KMS-11 (cell line): ENCODE results near the gene CSK.

Experiments used
- H2AFZ ChIP-seq: fragments of 200-600 bp; sonication (generic); 2 replicates; pipeline ENCODE4 v1.6.1; 2016; ENCODE audit warnings: antibody characterized with exemption, mixed run types, low read depth
- H3K27ac ChIP-seq: fragments of 200-600 bp; sonication (generic); 2 replicates; pipeline ENCODE4 v1.6.1; 2016; ENCODE audit warnings: mild to moderate bottlenecking, mixed run types
- H3K27me3 ChIP-seq: fragments of 200-600 bp; sonication (generic); 2 replicates; pipeline ENCODE4 v1.6.1; 2017; ENCODE audit warnings: mild to moderate bottlenecking, low read depth, mixed run types, moderate library complexity; ENCODE audit not compliant: insufficient read depth
- H3K36me3 ChIP-seq: fragments of 200-600 bp; sonication (generic); 2 replicates; pipeline ENCODE4 v1.6.1; 2017; ENCODE audit warnings: mild to moderate bottlenecking, mixed run types; ENCODE audit not compliant: insufficient read depth
- H3K4me1 ChIP-seq: fragments of 200-600 bp; sonication (generic); 2 replicates; pipeline ENCODE4 v1.6.1; 2016; ENCODE audit warnings: mild to moderate bottlenecking, low read depth, mixed run types; ENCODE audit not compliant: poor library complexity, severe bottlenecking
- H3K4me2 ChIP-seq: fragments of 200-600 bp; sonication (generic); 2 replicates; pipeline ENCODE4 v1.7.0; 2016; ENCODE audit warnings: mild to moderate bottlenecking, mixed run types
- H3K4me3 ChIP-seq: fragments of 200-600 bp; sonication (generic); IDR thresholded peaks from 2 replicates; pipeline ENCODE4 v1.6.1; 2017; ENCODE audit warnings: low read depth, low read length, mixed read lengths; ENCODE audit not compliant: insufficient read depth
- H3K79me2 ChIP-seq: fragments of 200-600 bp; sonication (generic); 2 replicates; pipeline ENCODE4 v1.6.1; 2016; ENCODE audit warnings: low read depth, mixed run types; ENCODE audit not compliant: insufficient read depth
- H3K9ac ChIP-seq: fragments of 200-600 bp; sonication (generic); 2 replicates; pipeline ENCODE4 v1.6.1; 2016; ENCODE audit warnings: mild to moderate bottlenecking, mixed run types
- H4K20me1 ChIP-seq: fragments of 200-600 bp; sonication (generic); 2 replicates; pipeline ENCODE4 v1.6.1; 2016; ENCODE audit warnings: mild to moderate bottlenecking, mixed run types; ENCODE audit not compliant: insufficient read depth
- TF ChIP-seq, protein P1 (sequence below): fragments of 200-600 bp; sonication (generic); conservative IDR thresholded peaks from 2 replicates; pipeline ENCODE4 v1.6.1; 2017; ENCODE audit warnings: low read depth, mild to moderate bottlenecking, antibody characterized with exemption, low read length, moderate library complexity, mixed read lengths

Gene CSK

DNA sequence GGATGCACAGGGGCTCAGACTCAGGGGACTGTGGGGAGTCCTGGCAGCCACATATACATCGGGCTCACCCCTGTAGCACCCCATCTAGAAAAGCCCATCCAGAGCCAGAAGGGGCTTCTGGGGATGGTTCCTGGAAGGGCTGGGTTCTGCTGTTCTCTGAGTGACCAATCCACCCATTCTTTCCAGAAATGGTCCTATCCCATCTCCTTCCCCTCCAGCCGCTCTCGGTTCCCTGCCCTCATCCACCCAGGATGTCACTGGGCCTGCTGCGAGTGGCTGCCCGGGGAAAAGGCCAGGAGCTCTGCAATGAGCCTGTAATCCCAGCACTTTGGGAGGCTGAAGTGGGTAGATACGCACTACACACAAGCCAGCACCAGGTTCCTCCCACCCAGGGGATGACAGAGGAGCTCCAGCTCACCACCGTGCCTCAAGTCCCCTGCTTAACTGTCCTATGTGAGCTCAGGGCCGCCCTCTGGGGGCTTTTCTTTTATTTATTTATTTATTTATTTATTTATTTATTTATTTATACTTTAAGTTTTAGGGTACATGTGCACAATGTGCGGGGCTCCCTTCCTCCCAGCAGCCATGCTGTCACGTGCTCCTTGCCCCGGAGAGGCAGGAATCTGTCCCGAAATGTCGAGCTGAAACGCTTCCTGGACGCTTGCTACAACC lies 13.6 kb upstream of the CSK start:
- H3K9ac ChIP-seq: no peak overlapping the region
- no peaks in the 10 kb centered on the region for H4K20me1 ChIP-seq
- H3K4me2 ChIP-seq: peak overlapping the region; percentile 78; the same call in 1 of the 2 replicates
- H3K4me1 ChIP-seq: peaks cover 25% of the 10 kb centered on the region
- no peaks in the 10 kb centered on the region; the same call in 1 of the 2 replicates for H3K27me3 ChIP-seq
- H3K36me3 ChIP-seq: no peaks in the 10 kb centered on the region
- H3K79me2 ChIP-seq: no peaks in the 10 kb centered on the region
- H3K4me3 ChIP-seq: no peak overlapping the region
- H2AFZ ChIP-seq: peak overlapping the region; percentile 67
- TF ChIP-seq, protein P1, sequence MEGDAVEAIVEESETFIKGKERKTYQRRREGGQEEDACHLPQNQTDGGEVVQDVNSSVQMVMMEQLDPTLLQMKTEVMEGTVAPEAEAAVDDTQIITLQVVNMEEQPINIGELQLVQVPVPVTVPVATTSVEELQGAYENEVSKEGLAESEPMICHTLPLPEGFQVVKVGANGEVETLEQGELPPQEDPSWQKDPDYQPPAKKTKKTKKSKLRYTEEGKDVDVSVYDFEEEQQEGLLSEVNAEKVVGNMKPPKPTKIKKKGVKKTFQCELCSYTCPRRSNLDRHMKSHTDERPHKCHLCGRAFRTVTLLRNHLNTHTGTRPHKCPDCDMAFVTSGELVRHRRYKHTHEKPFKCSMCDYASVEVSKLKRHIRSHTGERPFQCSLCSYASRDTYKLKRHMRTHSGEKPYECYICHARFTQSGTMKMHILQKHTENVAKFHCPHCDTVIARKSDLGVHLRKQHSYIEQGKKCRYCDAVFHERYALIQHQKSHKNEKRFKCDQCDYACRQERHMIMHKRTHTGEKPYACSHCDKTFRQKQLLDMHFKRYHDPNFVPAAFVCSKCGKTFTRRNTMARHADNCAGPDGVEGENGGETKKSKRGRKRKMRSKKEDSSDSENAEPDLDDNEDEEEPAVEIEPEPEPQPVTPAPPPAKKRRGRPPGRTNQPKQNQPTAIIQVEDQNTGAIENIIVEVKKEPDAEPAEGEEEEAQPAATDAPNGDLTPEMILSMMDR: no peak
- no peak overlapping the region for H3K27ac ChIP-seq

DNA sequence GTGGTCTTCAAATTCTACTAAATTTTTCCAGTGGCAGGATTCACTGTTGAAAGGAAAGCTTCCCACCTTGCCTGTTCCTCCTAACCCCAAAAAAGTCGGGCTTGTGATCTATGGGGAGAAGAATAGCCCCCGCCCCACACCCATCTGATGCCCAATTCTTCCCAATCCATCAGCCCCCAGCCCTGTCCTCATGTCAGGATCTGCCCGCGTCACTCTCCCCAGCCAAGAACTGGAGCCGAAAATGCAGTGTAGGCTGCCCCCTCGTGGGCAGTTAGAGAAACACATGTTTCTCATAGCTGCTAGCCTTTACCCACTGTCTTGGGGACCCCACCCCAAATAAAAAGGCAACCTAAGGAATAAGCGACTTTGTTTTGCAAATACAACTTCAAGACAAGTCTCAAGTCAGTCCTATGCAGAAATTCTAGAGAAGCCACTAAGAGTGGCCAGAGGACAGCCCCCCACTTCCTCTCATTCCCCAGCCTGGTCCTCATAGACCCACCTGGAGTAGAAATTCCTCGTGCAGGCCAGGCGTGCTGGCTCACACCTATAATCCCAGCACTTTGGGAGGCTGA lies 13.0 kb upstream of the CSK start:
- H3K27ac ChIP-seq: no peak overlapping the region
- no peaks in the 10 kb centered on the region for H3K36me3 ChIP-seq
- H3K4me2 ChIP-seq: peak overlapping the region; percentile 78; the same call in 1 of the 2 replicates
- no peaks in the 10 kb centered on the region for H3K79me2 ChIP-seq
- TF ChIP-seq, protein P1: peak; percentile 94
- peaks cover 31% of the 10 kb centered on the region for H3K4me1 ChIP-seq
- H3K4me3 ChIP-seq: no peak overlapping the region
- H3K9ac ChIP-seq: no peak overlapping the region
- H3K27me3 ChIP-seq: no peaks in the 10 kb centered on the region; the same call in 1 of the 2 replicates
- no peaks in the 10 kb centered on the region for H4K20me1 ChIP-seq
- peak overlapping the region; percentile 67 for H2AFZ ChIP-seq

DNA sequence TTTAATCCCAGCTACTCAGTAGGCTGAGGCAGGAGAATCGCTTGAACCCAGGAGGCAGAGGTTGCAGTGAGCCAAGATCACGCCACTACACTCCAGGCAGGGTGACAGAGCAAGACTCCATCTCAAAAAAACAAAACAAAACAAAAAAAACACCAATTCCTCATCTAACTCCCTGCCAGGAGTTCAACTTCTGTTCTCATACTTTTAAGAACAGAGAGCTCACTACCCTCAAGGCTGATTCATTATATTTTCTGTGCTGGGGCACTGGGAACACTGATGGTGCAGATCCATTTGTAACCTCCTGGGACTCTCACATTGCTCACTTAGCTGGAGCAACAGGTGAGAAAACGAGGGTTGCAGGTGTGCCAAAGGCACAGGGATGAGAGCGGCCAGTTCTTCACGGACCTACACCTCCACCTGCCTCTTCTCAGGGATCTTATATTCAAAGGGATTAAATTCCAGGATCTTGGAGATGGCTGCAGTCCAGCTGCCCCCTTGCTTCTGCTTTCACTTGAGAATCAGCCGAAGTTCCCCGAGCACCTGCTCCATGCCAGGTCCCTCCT lies 12.3 kb upstream of the CSK start:
- Histone ChIP-seq H2AFZ (no peak overlapping the region), H4K20me1 (no peaks in the 10 kb centered on the region), H3K27me3 (no peaks in the 10 kb centered on the region; the same call in 1 of the 2 replicates), H3K4me2 (no peak overlapping the region), H3K4me3 (no peak overlapping the region), H3K79me2 (no peaks in the 10 kb centered on the region), H3K4me1 (peaks cover 38% of the 10 kb centered on the region), H3K27ac (no peak overlapping the region), H3K9ac (no peak overlapping the region), H3K36me3 (no peaks in the 10 kb centered on the region)
- TF ChIP-seq, protein P1: no peak

DNA sequence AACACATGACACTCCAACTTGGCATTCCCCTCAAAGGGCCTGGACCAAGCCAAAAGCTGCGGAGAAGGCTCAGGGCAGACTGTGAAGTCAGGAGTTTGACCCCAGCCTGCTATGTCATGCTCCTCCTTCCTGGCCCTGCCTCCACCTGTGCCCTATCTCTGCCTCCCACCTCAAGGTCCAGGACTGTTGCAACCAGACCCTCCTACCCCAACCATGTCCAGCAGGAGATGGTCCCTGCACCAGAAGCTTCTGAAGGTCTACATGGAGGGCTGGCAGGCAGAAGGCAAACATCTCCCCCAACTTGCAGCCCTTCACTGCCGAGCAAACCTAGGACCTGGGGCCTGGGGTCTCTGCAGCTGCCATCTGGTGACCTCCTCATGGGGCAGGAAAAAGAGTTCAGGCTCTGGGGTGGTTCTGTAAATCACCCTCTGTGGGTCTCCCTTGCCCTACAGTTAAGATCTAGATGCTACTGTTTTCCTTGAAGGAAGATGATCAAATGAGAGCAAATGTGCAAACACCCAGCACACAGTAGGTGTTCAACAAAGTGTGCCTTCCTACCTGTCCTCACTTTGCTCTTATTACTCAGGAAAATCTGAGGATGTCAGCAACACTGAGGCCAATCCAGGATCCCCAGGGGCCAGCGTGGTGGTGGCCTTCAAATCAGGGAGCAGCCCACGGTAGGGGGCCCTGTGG lies 11.5 kb upstream of the CSK start:
- Histone ChIP-seq H3K27ac (no peak overlapping the region), H4K20me1 (no peaks in the 10 kb centered on the region), H2AFZ (no peak overlapping the region; the same call in 1 of the 2 replicates), H3K79me2 (no peaks in the 10 kb centered on the region), H3K4me1 (peaks cover 46% of the 10 kb centered on the region), H3K9ac (no peak overlapping the region), H3K4me2 (no peak overlapping the region), H3K36me3 (no peaks in the 10 kb centered on the region), H3K4me3 (no peak overlapping the region), H3K27me3 (no peaks in the 10 kb centered on the region; the same call in 1 of the 2 replicates)
- TF ChIP-seq, protein P1: no peak
